Cardiac muscle cell (in vitro differentiated cells and primary cell): ENCODE results near the gene NCAM2. TPM values are rescaled to one million over a fixed set of nuclear protein-coding genes. Genes with fewer than 3 reads are reported as not detected.
A peak's percentile ranks its signal among the peaks of the same experiment; 100 is the strongest.

Experiments
- DNase-seq, 2 donors: peaks; one replicate each; pipeline versions ENCODE4 v3.0.0 to v3.0.0-alpha.2; 2010 to 2017; ENCODE audit warnings: low read depth in 1 of 2, low spot score in 1 of 2
- H3K27ac ChIP-seq: fragments of 200-600 bp; sonication (generic); 2 replicates; pipeline ENCODE4 v1.5.1; 2016
- H3K27me3 ChIP-seq: fragments of 200-600 bp; sonication (generic); 2 replicates; pipeline ENCODE4 v1.6.0; 2016; ENCODE audit warnings: control low read depth
- H3K36me3 ChIP-seq: fragments of 200-600 bp; sonication (generic); 2 replicates; pipeline ENCODE4 v1.5.1; 2016; ENCODE audit warnings: control low read depth
- H3K4me1 ChIP-seq: fragments of 200-600 bp; sonication (generic); 2 replicates; pipeline ENCODE4 v1.8.1; 2017; ENCODE audit warnings: low read depth, mild to moderate bottlenecking, mixed run types
- H3K4me3 ChIP-seq: fragments of 200-600 bp; sonication (generic); 2 replicates; pipeline ENCODE4 v1.5.1; 2016; ENCODE audit warnings: mild to moderate bottlenecking
- H3K9me3 ChIP-seq: fragments of 200-600 bp; sonication (generic); 2 replicates; pipeline ENCODE4 v1.5.1; 2017; ENCODE audit warnings: low read depth, mild to moderate bottlenecking, control low read depth
- CTCF ChIP-seq: IDR thresholded peaks from 2 replicates; pipeline ENCODE4 v1.5.1; 2012; ENCODE audit warnings: low read depth, mild to moderate bottlenecking, low read length
- polyA plus RNA-seq: library from polyadenylated mRNA; unstranded; fragments of >200 nt; fragmentation: Nextera tagmentation; extraction: Ambion mirVana; gene quantifications from 2 replicates; pipeline ENCODE4 v1.2.1, GENCODE V29; 2016
- total RNA-seq: library from RNA; depleted of rRNA; stranded (reverse); fragments of >200 nt; gene quantifications from 2 replicates; pipeline ENCODE4 v1.2.3, GENCODE V29; 2016

The NCAM2 gene
- total and polyA plus RNA-seq, 2 experiments from 2014 or later, result 0.45 to 2.6 TPM

GRCh38 chr21:21457077-21457476 lies 458.9 kb downstream of the NCAM2 start:
- no peaks in the 10 kb centered on the region for H3K9me3 ChIP-seq
- H3K36me3 ChIP-seq, result no peaks in the 10 kb centered on the region
- no peak overlapping the region for H3K4me3 ChIP-seq
- H3K27me3 ChIP-seq, result no peaks in the 10 kb centered on the region
- no peak overlapping the region for H3K27ac ChIP-seq
- no peak for DNase-seq
- TF ChIP-seq CTCF, result no peak
- H3K4me1 ChIP-seq, result no peaks in the 10 kb centered on the region

GRCh38 chr21:21458124-21458631 lies 460.0 kb downstream of the NCAM2 start:
- DNase-seq, result no peak
- TF ChIP-seq CTCF, result no peak

GRCh38 chr21:21460979-21461378 lies 462.8 kb downstream of the NCAM2 start:
- Histone ChIP-seq H3K27me3 (no peaks in the 10 kb centered on the region), H3K4me1 (no peaks in the 10 kb centered on the region), H3K4me3 (no peak overlapping the region), H3K9me3 (no peaks in the 10 kb centered on the region), H3K27ac (no peak overlapping the region), H3K36me3 (no peaks in the 10 kb centered on the region)
- DNase-seq, result no peak
- no peak for TF ChIP-seq CTCF

More at GRCh38 chr21:21458124-21458631, 460.0 kb downstream of the NCAM2 start:
- H3K9me3 ChIP-seq, result no peaks in the 10 kb centered on the region
- H3K27me3 ChIP-seq, result no peaks in the 10 kb centered on the region
- H3K4me3 ChIP-seq, result no peak overlapping the region
- no peaks in the 10 kb centered on the region for H3K4me1 ChIP-seq
- H3K27ac ChIP-seq, result no peak overlapping the region
- no peaks in the 10 kb centered on the region for H3K36me3 ChIP-seq

- peak in 1 of 2 donors; percentile 14 for DNase-seq
- H3K27ac ChIP-seq, result no peak overlapping the region
- no peaks in the 10 kb centered on the region for H3K27me3 ChIP-seq
- no peak overlapping the region for H3K4me3 ChIP-seq
- no peaks in the 10 kb centered on the region for H3K4me1 ChIP-seq
- no peak for TF ChIP-seq CTCF
- no peaks in the 10 kb centered on the region for H3K36me3 ChIP-seq
- H3K9me3 ChIP-seq, result no peaks in the 10 kb centered on the region
Measured at GRCh38 chr21:21463456-21463855, 465.2 kb downstream of the NCAM2 start.

GRCh38 chr21:21464684-21465083 lies 466.5 kb downstream of the NCAM2 start:
- H3K27me3 ChIP-seq, result no peaks in the 10 kb centered on the region
- DNase-seq, result no peak
- no peaks in the 10 kb centered on the region for H3K9me3 ChIP-seq
- H3K27ac ChIP-seq, result no peak overlapping the region
- H3K36me3 ChIP-seq, result no peaks in the 10 kb centered on the region
- no peaks in the 10 kb centered on the region for H3K4me1 ChIP-seq
- H3K4me3 ChIP-seq, result no peak overlapping the region
- no peak for TF ChIP-seq CTCF

- no peak for TF ChIP-seq CTCF
- no peak overlapping the region for H3K4me3 ChIP-seq
- no peaks in the 10 kb centered on the region for H3K4me1 ChIP-seq
- H3K9me3 ChIP-seq, result no peaks in the 10 kb centered on the region
- no peak overlapping the region for H3K27ac ChIP-seq
- DNase-seq, result no peak
- H3K36me3 ChIP-seq, result no peaks in the 10 kb centered on the region
- no peaks in the 10 kb centered on the region for H3K27me3 ChIP-seq
Measured at GRCh38 chr21:21466752-21467151, 468.5 kb downstream of the NCAM2 start.
